ENCODE results near the gene GRIK4. TPM values are rescaled to one million over a fixed set of nuclear protein-coding genes. Genes with fewer than 3 reads are reported as not detected.

Gene GRIK4
- total and polyA plus RNA-seq, 9 of the 15 experiments (the other 6 are each of a cell fraction or from before 2014, with no cell fraction given), result not detected

- intact Hi-C loops (cut with micrococcal nuclease), result no loop called here
- no peaks in the 10 kb centered on the region for H3K79me2 ChIP-seq (ENCODE audit: control insufficient read depth, insufficient read depth, low read length)
Measured at GRCh38 chr11:120462825-120463224, 48.7 kb upstream of the GRIK4 start.

GRCh38 chr11:120465921-120466534 lies 45.5 kb upstream of the GRIK4 start:
- no peaks in the 10 kb centered on the region for H3K79me2 ChIP-seq (ENCODE audit: control insufficient read depth, insufficient read depth, low read length)
- H3K27me3 ChIP-seq (ENCODE audit: control insufficient read depth in 2 of 2, insufficient read depth in 2 of 2, low read length in 2 of 2), result no peaks in the 10 kb centered on the region
- FAIRE-seq (no peak), DNase-seq (ENCODE audit: extremely low read depth in 1 of 4, low spot score in 3 of 4) (no peak), ATAC-seq (no peak)
- no peaks in the 10 kb centered on the region for H3K4me1 ChIP-seq (replicated peaks in 1 of 2; ENCODE audit: control insufficient read depth in 2 of 2, insufficient read depth in 2 of 2, low read length in 2 of 2)
- no peaks in the 10 kb centered on the region for H3K9me3 ChIP-seq (replicated peaks; ENCODE audit: control insufficient read depth, insufficient read depth, low read depth, low read length)
- no peak overlapping the region for H2AFZ ChIP-seq (ENCODE audit: low read depth, low read length)
- H3K4me2 ChIP-seq (ENCODE audit: insufficient read depth, low read length), result no peak overlapping the region
- no peak overlapping the region for H3K9ac ChIP-seq (ENCODE audit: insufficient read depth in 1 of 2, low read depth in 2 of 2, low read length in 2 of 2)
- H3K36me3 ChIP-seq (ENCODE audit: control insufficient read depth, insufficient read depth, low read length), result peaks cover 82% of the 10 kb centered on the region
- H3K9me1 ChIP-seq (ENCODE audit: control insufficient read depth, insufficient read depth, low read length), result no peaks in the 10 kb centered on the region
- no peak overlapping the region for H3K27ac ChIP-seq (ENCODE audit: extremely low read depth, low read depth, low read length)
- CTCF ChIA-PET (ENCODE audit: low intra/inter-chr PET ratio), result no interaction called here
- H3K4me3 ChIP-seq, result no peak overlapping the region
- in situ Hi-C loops (cut with MboI) (no loop called here), intact Hi-C loops (cut with micrococcal nuclease) (no loop called here)
- POLR2A ChIA-PET, result no interaction called here
- no TSS peak for BruUV-seq (replicated peaks)
- H4K20me1 ChIP-seq (replicated peaks; ENCODE audit: control insufficient read depth, insufficient read depth, low read length), result no peaks in the 10 kb centered on the region
- WGBS (ENCODE audit: insufficient coverage, low coverage, missing lambda C conversion rate), result 92% methylated on average over 6 of the region's 6 CpGs
- TF ChIP-seq CHAMP1 (IDR thresholded peaks at IDR 0.05), result no peak

More at GRCh38 chr11:120462825-120463224, 48.7 kb upstream of the GRIK4 start:
- ChIA-PET POLR2A (interaction anchor here (1.5 kb wide), 1 partner anchor 8 kb away, joined by 3 read pairs; no protein-coding TSS in a partner anchor), CTCF (ENCODE audit: low intra/inter-chr PET ratio) (no interaction called here)
- TF ChIP-seq KDM5B (IDR thresholded peaks at IDR 0.05; ENCODE audit: insufficient replicate concordance, low read depth, low read length) (no peak), SMARCA4 (IDR thresholded peaks at IDR 0.05) (no peak)
- H3K9ac ChIP-seq (ENCODE audit: insufficient read depth in 1 of 2, low read depth in 2 of 2, low read length in 2 of 2), result no peak overlapping the region
- DNase-seq (ENCODE audit: extremely low read depth in 1 of 4, low spot score in 3 of 4) (no peak), FAIRE-seq (no peak), ATAC-seq (no peak)
- no TSS peak for BruUV-seq (replicated peaks)
- no peaks in the 10 kb centered on the region for H4K20me1 ChIP-seq (replicated peaks; ENCODE audit: control insufficient read depth, insufficient read depth, low read length)
- H3K27me3 ChIP-seq (ENCODE audit: control insufficient read depth in 2 of 2, insufficient read depth in 2 of 2, low read length in 2 of 2), result no peaks in the 10 kb centered on the region
- WGBS (ENCODE audit: insufficient coverage, low coverage, missing lambda C conversion rate), result 89% methylated on average over 2 of the region's 2 CpGs
- H3K4me1 ChIP-seq (replicated peaks in 1 of 2; ENCODE audit: control insufficient read depth in 2 of 2, insufficient read depth in 2 of 2, low read length in 2 of 2), result no peaks in the 10 kb centered on the region
- in situ Hi-C loops (cut with MboI), result no loop called here
- no peak overlapping the region for H2AFZ ChIP-seq (ENCODE audit: low read depth, low read length)
- H3K27ac ChIP-seq (ENCODE audit: extremely low read depth, low read depth, low read length), result no peak overlapping the region
- no peak overlapping the region for H3K4me2 ChIP-seq (ENCODE audit: insufficient read depth, low read length)
- no peaks in the 10 kb centered on the region for H3K9me1 ChIP-seq (ENCODE audit: control insufficient read depth, insufficient read depth, low read length)
- no peaks in the 10 kb centered on the region for H3K9me3 ChIP-seq (replicated peaks; ENCODE audit: control insufficient read depth, insufficient read depth, low read depth, low read length)
- peaks cover 79% of the 10 kb centered on the region for H3K36me3 ChIP-seq (ENCODE audit: control insufficient read depth, insufficient read depth, low read length)
- no peak overlapping the region for H3K4me3 ChIP-seq

All from K562 (cell line).